Suprapubic skin (tissue), 4 donors: ENCODE results near the gene SLCO4A1. TPM values are rescaled to one million over a fixed set of nuclear protein-coding genes. Genes with fewer than 3 reads are reported as not detected.

Experiments
- DNase-seq, 2 donors: peaks; one replicate each; pipeline ENCODE4 v3.0.0-alpha.2; 2019; ENCODE audit warnings: low spot score in 2 of 2
- H3K27ac ChIP-seq: fragments of 200-600 bp; sonication (generic); one replicate; pipeline ENCODE4 v1.5.1; 2019
- H3K27me3 ChIP-seq: fragments of 200-600 bp; sonication (generic); one replicate; pipeline ENCODE4 v1.5.1; 2019
- H3K36me3 ChIP-seq: fragments of 200-600 bp; sonication (generic); one replicate; pipeline ENCODE4 v1.5.1; 2019
- H3K4me1 ChIP-seq: fragments of 200-600 bp; sonication (generic); one replicate; pipeline ENCODE4 v1.5.1; 2019
- H3K4me3 ChIP-seq: fragments of 200-600 bp; sonication (generic); one replicate; pipeline ENCODE4 v1.5.1; 2019; ENCODE audit warnings: mild to moderate bottlenecking
- H3K9me3 ChIP-seq: fragments of 200-600 bp; sonication (generic); one replicate; pipeline ENCODE4 v1.5.1; 2019
- CTCF ChIP-seq, 2 donors: fragments of 200-600 bp in 1 of 2; fragments of 450-650 bp in 1 of 2; sonication (generic) in 1 of 2; IDR thresholded peaks; one replicate each; pipeline ENCODE4 v1.5.1; 2016 to 2019; ENCODE audit warnings: antibody characterized with exemption in 2 of 2, mild to moderate bottlenecking in 1 of 2, moderate library complexity in 1 of 2
- EP300 ChIP-seq: sonication (generic); formaldehyde crosslinking; IDR thresholded peaks from one replicate; pipeline ENCODE4 v1.6.1; 2017; ENCODE audit warnings: antibody characterized with exemption
- POLR2A ChIP-seq, 2 donors: fragments of 450-650 bp; IDR thresholded peaks; one replicate each; pipeline ENCODE4 v1.6.1; 2017; ENCODE audit warnings: antibody characterized with exemption in 2 of 2, mild to moderate bottlenecking in 2 of 2, moderate library complexity in 2 of 2
- POLR2AphosphoS5 ChIP-seq, 3 donors: sonication (generic); formaldehyde crosslinking; IDR thresholded peaks; one replicate each; pipeline ENCODE4 v1.6.1; 2017; ENCODE audit warnings: antibody characterized with exemption in 3 of 3
- WGBS: methylation state at CpG from one replicate; pipeline ENCODE4 v1.1.5; 2018; 5-methylcytosine and 5-hydroxymethylcytosine counted together
- total RNA-seq, 4 donors: library from RNA; depleted of rRNA; stranded (reverse); fragments of >200 nt; gene quantifications; one replicate each; pipeline ENCODE4 v1.1.0, GENCODE V29; 2016

Gene SLCO4A1
- total RNA-seq, 4 donors from 2014 or later: 50.2 to 59.1 (median 52.7) TPM

- peaks cover 10% of the 10 kb centered on the region for H3K4me1 ChIP-seq
- WGBS: 63% methylated on average over 13 of the region's 15 CpGs
- no peaks in the 10 kb centered on the region for H3K9me3 ChIP-seq
- DNase-seq: no peak
- no peak overlapping the region for H3K27ac ChIP-seq
- H3K4me3 ChIP-seq: no peak overlapping the region
- TF ChIP-seq CTCF (IDR thresholded peaks at IDR 0.05) (no peak), EP300 (no peak), POLR2AphosphoS5 (IDR thresholded peaks at IDR 0.05) (no peak), POLR2A (IDR thresholded peaks at IDR 0.05) (no peak)
- H3K36me3 ChIP-seq: no peaks in the 10 kb centered on the region
- H3K27me3 ChIP-seq: peaks cover 71% of the 10 kb centered on the region
Observed at GRCh38 chr20:62691487-62691886, 49.2 kb downstream of the SLCO4A1 start.

- Histone ChIP-seq H3K9me3 (no peaks in the 10 kb centered on the region), H3K4me1 (peaks cover 4% of the 10 kb centered on the region), H3K27ac (no peak overlapping the region), H3K27me3 (peaks cover 73% of the 10 kb centered on the region), H3K4me3 (no peak overlapping the region), H3K36me3 (no peaks in the 10 kb centered on the region)
- DNase-seq: no peak
- WGBS: 67% methylated on average over 6 of the region's 8 CpGs
- no peak for TF ChIP-seq POLR2AphosphoS5 (IDR thresholded peaks at IDR 0.05)
Observed at GRCh38 chr20:62692176-62692575, 49.9 kb downstream of the SLCO4A1 start.

GRCh38 chr20:62692801-62693523 is 50.7 kb downstream of the SLCO4A1 start:
- Histone ChIP-seq H3K27ac (no peak overlapping the region), H3K27me3 (peaks cover 72% of the 10 kb centered on the region), H3K4me3 (no peak overlapping the region), H3K4me1 (no peaks in the 10 kb centered on the region), H3K36me3 (no peaks in the 10 kb centered on the region), H3K9me3 (no peaks in the 10 kb centered on the region)
- DNase-seq: no peak
- TF ChIP-seq POLR2A (IDR thresholded peaks at IDR 0.05): no peak
- TF ChIP-seq POLR2AphosphoS5 (IDR thresholded peaks at IDR 0.05): no peak
- TF ChIP-seq CTCF (IDR thresholded peaks at IDR 0.05): no peak
- no peak for TF ChIP-seq EP300
- WGBS: 63% methylated on average over 20 of the region's 22 CpGs

GRCh38 chr20:62693524-62693922 is 51.2 kb downstream of the SLCO4A1 start:
- Histone ChIP-seq H3K4me1 (no peaks in the 10 kb centered on the region), H3K9me3 (no peaks in the 10 kb centered on the region), H3K4me3 (no peak overlapping the region), H3K27me3 (peaks cover 72% of the 10 kb centered on the region), H3K27ac (no peak overlapping the region), H3K36me3 (no peaks in the 10 kb centered on the region)
- WGBS: 45% methylated on average over 3 of the region's 10 CpGs
- no peak for TF ChIP-seq POLR2A (IDR thresholded peaks at IDR 0.05)
- TF ChIP-seq CTCF (IDR thresholded peaks at IDR 0.05): no peak
- TF ChIP-seq EP300: no peak
- TF ChIP-seq POLR2AphosphoS5 (IDR thresholded peaks at IDR 0.05): no peak
- DNase-seq: no peak

- TF ChIP-seq POLR2AphosphoS5 (IDR thresholded peaks at IDR 0.05) (no peak), POLR2A (IDR thresholded peaks at IDR 0.05) (no peak), CTCF (IDR thresholded peaks at IDR 0.05) (no peak), EP300 (no peak)
Observed at GRCh38 chr20:62694106-62694505, 51.8 kb downstream of the SLCO4A1 start.

More at GRCh38 chr20:62694106-62694505, 51.8 kb downstream of the SLCO4A1 start:
- no peak overlapping the region for H3K27ac ChIP-seq
- H3K27me3 ChIP-seq: peaks cover 74% of the 10 kb centered on the region
- 86% methylated on average over 5 of the region's 10 CpGs for WGBS
- no peaks in the 10 kb centered on the region for H3K4me1 ChIP-seq
- no peaks in the 10 kb centered on the region for H3K9me3 ChIP-seq
- no peak for DNase-seq
- H3K4me3 ChIP-seq: no peak overlapping the region
- H3K36me3 ChIP-seq: no peaks in the 10 kb centered on the region
